ENCODE data around the gene CD40. TPM values are rescaled to one million over a fixed set of nuclear protein-coding genes. Genes with fewer than 3 reads are reported as not detected.

CD40 gene
- total RNA-seq, 1 experiment from 2014 or later: 7.8 TPM

GRCh38 chr20:46078954-46079353, 39.2 kb upstream of the CD40 start:
- H3T11ph ChIP-seq (ENCODE audit: low read length): no peak overlapping the region
- H2BK15ac ChIP-seq (ENCODE audit: low read depth, low read length): no peak overlapping the region
- no peak overlapping the region for H3K56ac ChIP-seq (ENCODE audit: insufficient read length, low read depth, low read length)
- H3K4me1 ChIP-seq (ENCODE audit: insufficient read depth, low read length): peaks cover 13% of the 10 kb centered on the region
- no peak for DNase-seq
- no peak overlapping the region for H3K27ac ChIP-seq (ENCODE audit: insufficient read length, low read depth, low read length)
- no peaks in the 10 kb centered on the region for H4K20me1 ChIP-seq (ENCODE audit: control insufficient read depth, insufficient read depth, insufficient read length)
- H3K4ac ChIP-seq (ENCODE audit: low read depth, low read length): no peak overlapping the region
- H3K9me3 Mint-ChIP-seq: no peaks in the 10 kb centered on the region
- no peak overlapping the region for H2BK20ac ChIP-seq (ENCODE audit: low read depth, low read length, poor library complexity, severe bottlenecking)
- H2BK120ac ChIP-seq (ENCODE audit: low read depth, low read length, poor library complexity, severe bottlenecking): no peak overlapping the region
- no peaks in the 10 kb centered on the region for H3K27me3 ChIP-seq (ENCODE audit: insufficient read depth, low read length)
- peak overlapping the region in 2 of 3 experiments; percentile 54 to 78; a peak in 3 of 7 replicates for H3K27ac Mint-ChIP-seq
- no peak overlapping the region for H3K9ac ChIP-seq (ENCODE audit: extremely low read depth, insufficient read length, low read length)
- no peak overlapping the region for H2AFZ ChIP-seq (ENCODE audit: low read length)
- peaks cover 7 to 31% (median 19%) of the 10 kb centered on the region in 3 experiments for H3K36me3 Mint-ChIP-seq (ENCODE audit: insufficient read depth in 1 of 3, low read depth in 3 of 3)
- TF ChIP-seq CTCF (conservative IDR thresholded peaks at IDR 0.05): no peak
- H2AK5ac ChIP-seq (ENCODE audit: insufficient read length, low read length): no peak overlapping the region
- no peaks in the 10 kb centered on the region for H3K27me3 Mint-ChIP-seq (ENCODE audit: low read depth)
- no peak overlapping the region for H3K4me3 Mint-ChIP-seq
- no peak overlapping the region for H3K23ac ChIP-seq (ENCODE audit: insufficient read length, low read depth, low read length)
- H4K91ac ChIP-seq (ENCODE audit: insufficient read length, low read depth, low read length): no peak overlapping the region
- H3K79me1 ChIP-seq (ENCODE audit: insufficient read depth, low read depth, low read length, poor library complexity, severe bottlenecking): no peaks in the 10 kb centered on the region
- no peak overlapping the region for H4K8ac ChIP-seq (replicated peaks; ENCODE audit: insufficient read length, low read depth, low read length)
- no peak overlapping the region for H3K14ac ChIP-seq (ENCODE audit: insufficient read depth, low read length)
- H2BK12ac ChIP-seq (ENCODE audit: insufficient read length, low read depth, low read length): no peak overlapping the region
- peaks cover 36 to 37% of the 10 kb centered on the region in 2 experiments for H3K4me1 Mint-ChIP-seq
- no peak overlapping the region for H2BK5ac ChIP-seq (ENCODE audit: insufficient read length, low read length)
- H3K9me3 ChIP-seq (ENCODE audit: control insufficient read depth, low read depth, low read length): no peaks in the 10 kb centered on the region
- WGBS (ENCODE audit: extremely low coverage, insufficient read length, low lambda C conversion rate): no CpG with 5 or more reads among the region's 7 CpGs
- H3K18ac ChIP-seq (ENCODE audit: insufficient read length, low read depth, low read length): no peak overlapping the region
- H3K23me2 ChIP-seq (ENCODE audit: insufficient read length, low read depth, low read length, poor library complexity, severe bottlenecking): no peaks in the 10 kb centered on the region
- peaks cover 8% of the 10 kb centered on the region; the same call in 1 of the 2 replicates for H3K79me2 ChIP-seq (ENCODE audit: insufficient read depth, low read length)
- H4K5ac ChIP-seq (ENCODE audit: insufficient read length, low read depth, low read length): no peak overlapping the region
- H3K4me2 ChIP-seq (ENCODE audit: insufficient read depth, insufficient read length, low read length): no peak overlapping the region
